Activated T-helper 1 cell treated with Interleukin-2 at 50 U/mL for 16 hours (primary cell): ENCODE data around the gene TMEM150A.
"Not testable (repeated sequence)": the region's sequence is repeated elsewhere in the genome, so short reads cannot be mapped to it uniquely, and the experiment has no call there.

Experiments used
- DNase-seq: peaks from one replicate; pipeline ENCODE4 v3.0.0-alpha.2; 2020; ENCODE audit warnings: low read depth

TMEM150A gene

GRCh38 chr2:85564144-85564563, 38.3 kb downstream of the TMEM150A start:
- DNase-seq, result no peak

GRCh38 chr2:85561280-85562212, 41.0 kb downstream of the TMEM150A start, which contains the start of gene GGCX:
GGCX (minus strand) TSS chr2:85561493; CDS start chr2:85561428, 65 bp downstream.
- peak; percentile 91 for DNase-seq

- no peak for DNase-seq
Measured at GRCh38 chr2:85560812-85561279, 41.7 kb downstream of the TMEM150A start.

GRCh38 chr2:85560403-85560726, 42.1 kb downstream of the TMEM150A start:
- not testable (repeated sequence) for DNase-seq

GRCh38 chr2:85558160-85558559, 44.3 kb downstream of the TMEM150A start:
- no peak for DNase-seq

GRCh38 chr2:85557130-85557529, 45.4 kb downstream of the TMEM150A start:
- DNase-seq, result no peak

GRCh38 chr2:85554980-85555612, 47.4 kb downstream of the TMEM150A start:
- DNase-seq, result no peak

GRCh38 chr2:85553184-85553583, 49.3 kb downstream of the TMEM150A start:
- DNase-seq, result no peak

- peak; percentile 74 for DNase-seq
Measured at GRCh38 chr2:85551698-85552678, 50.5 kb downstream of the TMEM150A start.

- DNase-seq, result no peak
Measured at GRCh38 chr2:85550486-85550885, 52.0 kb downstream of the TMEM150A start.

GRCh38 chr2:85549826-85550225, 52.7 kb downstream of the TMEM150A start:
- no peak for DNase-seq

- DNase-seq, result no peak
Measured at GRCh38 chr2:85549095-85549494, 53.4 kb downstream of the TMEM150A start.

- DNase-seq, result no peak
Measured at GRCh38 chr2:85548608-85548900, 53.9 kb downstream of the TMEM150A start.
